Iris pigment epithelial cell (primary cell): Measurements from ENCODE around the gene LTF.
A peak's percentile ranks its signal among the peaks of the same experiment; 100 is the strongest.
"Not testable (repeated sequence)": the region's sequence is repeated elsewhere in the genome, so short reads cannot be mapped to it uniquely, and the experiment has no call there.

Experiments
- DNase-seq: peaks from one replicate; pipeline ENCODE4 v3.0.0-alpha.2; 2011; ENCODE audit warnings: low read depth

LTF gene

DNA sequence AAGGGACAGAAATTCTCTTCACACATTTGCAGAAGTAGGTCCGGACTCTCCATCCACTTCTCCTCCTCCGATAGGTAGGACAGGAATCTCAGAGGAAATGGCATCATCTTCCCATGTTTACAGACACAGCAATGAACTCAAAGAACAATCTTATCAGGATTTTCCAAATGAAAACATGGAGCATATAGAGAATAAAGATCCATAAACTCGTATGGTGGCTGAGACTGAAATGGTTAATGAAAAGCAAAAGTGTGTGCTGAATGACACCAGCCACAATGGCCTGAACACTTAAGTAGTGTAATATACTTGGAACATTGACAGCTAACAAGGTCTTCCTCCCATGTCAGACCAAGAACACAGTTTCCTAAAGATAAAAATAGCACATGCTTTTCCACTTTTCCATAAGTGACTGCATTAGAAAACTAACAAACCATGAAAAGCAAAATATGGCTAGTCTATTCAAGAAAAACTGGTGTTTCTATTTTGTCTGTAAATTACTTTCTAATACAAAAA lies 51.9 kb downstream of the LTF start:
- no peak for DNase-seq

DNA sequence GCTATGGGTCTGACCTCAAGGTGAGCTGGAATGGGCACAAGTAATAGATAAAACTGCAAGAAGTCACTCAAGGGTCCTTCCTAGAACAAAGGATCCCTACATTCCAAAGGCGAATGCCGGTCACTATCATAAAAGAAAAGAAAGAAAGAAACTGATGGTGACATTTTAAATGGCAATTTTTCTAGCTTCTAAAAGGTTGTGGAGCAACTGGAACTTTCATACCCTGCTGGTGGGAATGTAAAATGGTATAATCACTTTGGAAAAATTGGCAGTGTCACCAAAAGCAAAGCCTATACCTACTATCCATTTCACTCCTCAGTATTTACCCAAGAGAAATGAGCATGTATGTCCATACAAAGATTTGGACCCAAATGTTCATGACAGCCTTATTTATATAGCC lies 53.4 kb downstream of the LTF start:
- DNase-seq, result no peak

- no peak for DNase-seq
Observed at GRCh38 chr3:46410669-46411068, 54.0 kb downstream of the LTF start.

GRCh38 chr3:46409739-46410489 lies 54.8 kb downstream of the LTF start:
- DNase-seq, result no peak

DNA sequence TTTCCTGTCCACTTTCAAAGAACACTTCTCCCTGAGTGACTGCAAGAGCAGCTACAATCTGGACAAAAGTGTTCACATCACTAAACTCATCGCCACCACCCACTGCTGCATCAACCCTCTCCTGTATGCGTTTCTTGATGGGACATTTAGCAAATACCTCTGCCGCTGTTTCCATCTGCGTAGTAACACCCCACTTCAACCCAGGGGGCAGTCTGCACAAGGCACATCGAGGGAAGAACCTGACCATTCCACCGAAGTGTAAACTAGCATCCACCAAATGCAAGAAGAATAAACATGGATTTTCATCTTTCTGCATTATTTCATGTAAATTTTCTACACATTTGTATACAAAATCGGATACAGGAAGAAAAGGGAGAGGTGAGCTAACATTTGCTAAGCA lies 55.9 kb downstream of the LTF start:
- DNase-seq, result no peak

DNA sequence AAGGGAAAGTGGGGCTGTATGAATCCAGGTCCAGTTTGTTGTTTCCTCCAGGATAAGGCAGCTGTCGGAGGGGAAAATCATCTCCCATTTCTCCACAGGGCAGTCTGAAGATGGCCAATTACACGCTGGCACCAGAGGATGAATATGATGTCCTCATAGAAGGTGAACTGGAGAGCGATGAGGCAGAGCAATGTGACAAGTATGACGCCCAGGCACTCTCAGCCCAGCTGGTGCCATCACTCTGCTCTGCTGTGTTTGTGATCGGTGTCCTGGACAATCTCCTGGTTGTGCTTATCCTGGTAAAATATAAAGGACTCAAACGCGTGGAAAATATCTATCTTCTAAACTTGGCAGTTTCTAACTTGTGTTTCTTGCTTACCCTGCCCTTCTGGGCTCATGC lies 56.7 kb downstream of the LTF start:
- DNase-seq, result no peak

DNA sequence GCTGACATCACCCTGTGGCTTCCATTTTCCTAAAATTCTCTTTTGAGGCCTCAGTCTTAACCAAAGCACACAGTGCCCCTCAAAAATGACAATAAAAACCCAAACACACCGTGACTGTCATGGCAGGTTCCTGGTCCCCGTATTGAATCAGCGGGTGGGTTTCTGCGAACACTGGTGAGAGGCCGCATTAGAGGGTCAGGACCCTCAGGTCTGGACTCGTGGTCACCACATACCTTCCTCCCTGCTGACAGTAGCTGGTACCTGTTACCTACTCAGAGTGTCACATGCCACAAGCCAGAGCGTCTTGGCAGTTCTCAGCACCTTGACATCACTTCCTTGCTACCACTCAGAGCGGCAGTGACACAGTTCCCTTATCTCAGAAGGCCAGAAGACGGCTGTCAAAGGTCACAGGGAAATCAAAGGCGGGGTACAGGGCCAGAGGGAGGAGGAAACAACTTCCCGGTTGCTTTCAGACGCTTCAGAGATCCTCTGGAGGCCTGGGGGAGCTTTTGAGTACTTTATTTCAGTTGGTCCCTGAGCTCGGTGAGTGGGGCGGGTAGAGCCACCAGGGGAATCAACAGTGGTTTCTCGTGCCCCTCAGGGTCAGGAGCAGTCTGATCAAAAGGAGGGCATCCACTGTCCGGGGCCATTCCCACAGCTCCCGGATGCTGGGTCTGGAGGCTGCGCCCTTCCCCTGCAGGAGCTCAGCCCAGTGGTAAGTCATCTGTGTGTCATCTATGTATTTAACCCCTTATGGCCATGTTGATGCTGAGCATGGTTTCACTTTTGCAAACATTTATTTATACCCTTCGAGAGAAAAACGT lies 57.7 kb downstream of the LTF start, which contains the start of the genes CCR5AS and CCRL2:
Gene CCR5AS (minus strand): TSS at position 279 of the 824 bp plus-strand sequence.
Gene CCRL2 (plus strand): TSS at position 472 of the 824 bp plus-strand sequence. CDS start 821 bp downstream, outside the sequence.
- DNase-seq, result peak; percentile 50

DNA sequence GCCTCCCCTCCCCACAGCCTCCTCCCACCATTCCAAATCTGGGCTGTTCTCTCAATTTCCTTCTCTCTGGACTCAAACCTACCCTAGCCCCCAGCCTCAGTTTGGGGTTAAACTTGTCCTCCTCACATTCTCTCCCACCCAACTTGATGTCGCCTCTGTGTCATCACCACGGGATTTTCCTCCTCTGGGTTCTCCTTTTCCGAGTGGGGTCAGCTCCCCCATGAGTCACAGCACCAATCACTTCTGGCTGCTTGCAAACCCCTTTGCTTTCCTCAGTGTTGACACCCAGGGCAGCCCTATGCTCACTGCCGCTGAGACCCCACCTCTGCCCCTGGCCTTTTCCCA lies 58.3 kb downstream of the LTF start:
- DNase-seq, result no peak

GRCh38 chr3:46405301-46406019 lies 59.2 kb downstream of the LTF start:
- DNase-seq, result no peak

GRCh38 chr3:46402902-46403301 lies 61.8 kb downstream of the LTF start:
- DNase-seq, result not testable (repeated sequence)

DNA sequence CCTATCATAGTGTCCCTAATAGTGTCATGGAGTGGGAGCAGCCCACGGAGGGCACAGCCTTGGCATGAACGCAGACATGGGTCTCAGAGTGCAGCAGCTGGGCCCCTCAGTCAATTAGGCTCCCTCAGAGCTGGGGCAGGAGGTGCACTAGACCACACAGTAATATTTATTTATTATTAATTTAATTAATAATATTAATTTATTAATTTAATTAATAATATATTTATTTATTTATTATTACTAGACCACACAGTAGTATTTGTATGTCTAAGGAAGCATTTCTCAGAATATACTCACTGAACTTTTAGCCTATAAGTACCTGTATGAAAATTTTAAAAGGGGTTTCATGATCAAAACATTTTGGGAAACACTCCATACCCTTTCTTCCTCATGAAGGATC lies 63.1 kb downstream of the LTF start:
- no peak for DNase-seq

DNA sequence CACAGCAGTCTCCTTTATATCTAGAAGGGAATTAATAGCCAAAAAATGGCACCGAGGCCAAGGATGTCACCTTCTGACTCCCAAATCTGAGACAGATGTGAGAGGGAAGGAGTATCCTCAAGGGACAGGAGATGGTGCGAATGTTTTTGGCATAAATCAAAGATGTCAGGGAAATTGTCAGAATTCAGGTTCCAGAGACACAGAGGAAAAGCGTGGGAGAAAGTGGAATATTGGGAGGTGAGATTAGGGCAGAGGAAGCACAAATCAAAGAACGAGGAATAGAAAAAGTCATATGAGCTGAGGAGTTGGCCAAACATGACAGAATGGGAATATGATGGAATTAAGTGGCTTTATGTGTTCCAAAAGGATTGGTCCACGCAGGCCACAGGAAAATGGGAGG lies 63.9 kb downstream of the LTF start:
- no peak for DNase-seq

DNA sequence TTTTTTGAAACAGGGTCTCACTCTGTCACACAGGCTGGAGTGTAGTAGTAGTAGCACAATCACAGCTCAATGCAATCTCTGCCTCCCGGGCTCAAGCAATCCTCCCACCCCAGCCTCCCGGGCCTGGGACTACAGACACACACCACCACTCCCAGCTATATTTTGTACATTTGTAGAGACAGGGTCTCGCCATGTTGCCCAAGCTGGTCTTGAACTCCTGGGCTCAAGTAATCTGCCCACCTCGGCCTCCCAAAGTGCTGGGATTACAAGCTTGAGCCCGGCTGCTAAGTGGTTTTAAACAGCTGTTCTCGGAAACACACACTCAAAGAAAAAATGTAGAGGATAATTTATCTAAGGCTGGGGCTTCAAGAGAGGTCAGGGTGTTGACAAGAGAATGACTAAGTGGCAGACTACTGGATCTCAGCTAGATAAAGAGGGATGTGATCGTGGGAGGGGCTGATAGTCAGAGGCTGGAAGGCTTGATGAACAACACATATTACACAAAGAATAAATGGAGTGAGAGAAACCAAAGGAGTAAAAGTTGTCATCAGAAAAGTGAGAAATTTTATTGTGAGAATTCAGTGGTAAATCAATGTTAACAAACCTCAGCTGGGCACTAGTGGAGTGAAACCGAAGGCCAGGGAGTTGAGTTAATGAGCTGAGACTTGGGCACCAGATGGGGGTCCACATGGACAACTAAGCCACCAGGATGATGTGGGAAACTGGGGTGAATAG lies 64.5 kb downstream of the LTF start:
- DNase-seq, result peak; percentile 71

GRCh38 chr3:46399557-46399956 lies 65.1 kb downstream of the LTF start:
- DNase-seq, result no peak

GRCh38 chr3:46399098-46399497 lies 65.6 kb downstream of the LTF start:
- DNase-seq, result no peak

- no peak for DNase-seq
Observed at GRCh38 chr3:46398186-46398955, 66.3 kb downstream of the LTF start.

DNA sequence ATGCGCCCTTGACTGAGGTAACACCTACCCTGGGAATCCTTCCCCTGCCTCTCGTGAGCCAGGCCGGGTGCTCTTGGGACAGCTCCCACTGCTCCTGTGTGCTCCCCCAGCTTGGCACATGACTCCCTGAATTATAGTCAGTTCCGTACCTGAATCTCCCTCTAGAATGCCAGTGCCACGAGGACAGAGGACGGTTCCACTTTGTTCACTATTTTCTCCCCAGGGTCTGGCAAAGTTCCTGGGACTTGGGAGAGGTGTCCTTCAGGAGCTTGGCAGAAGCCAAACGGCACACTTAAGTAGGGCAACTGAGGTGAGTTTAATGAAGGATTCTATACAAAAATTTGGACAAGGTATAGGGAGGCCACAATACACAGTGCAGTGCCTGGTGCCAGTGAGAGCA lies 67.6 kb downstream of the LTF start:
- DNase-seq, result no peak

DNA sequence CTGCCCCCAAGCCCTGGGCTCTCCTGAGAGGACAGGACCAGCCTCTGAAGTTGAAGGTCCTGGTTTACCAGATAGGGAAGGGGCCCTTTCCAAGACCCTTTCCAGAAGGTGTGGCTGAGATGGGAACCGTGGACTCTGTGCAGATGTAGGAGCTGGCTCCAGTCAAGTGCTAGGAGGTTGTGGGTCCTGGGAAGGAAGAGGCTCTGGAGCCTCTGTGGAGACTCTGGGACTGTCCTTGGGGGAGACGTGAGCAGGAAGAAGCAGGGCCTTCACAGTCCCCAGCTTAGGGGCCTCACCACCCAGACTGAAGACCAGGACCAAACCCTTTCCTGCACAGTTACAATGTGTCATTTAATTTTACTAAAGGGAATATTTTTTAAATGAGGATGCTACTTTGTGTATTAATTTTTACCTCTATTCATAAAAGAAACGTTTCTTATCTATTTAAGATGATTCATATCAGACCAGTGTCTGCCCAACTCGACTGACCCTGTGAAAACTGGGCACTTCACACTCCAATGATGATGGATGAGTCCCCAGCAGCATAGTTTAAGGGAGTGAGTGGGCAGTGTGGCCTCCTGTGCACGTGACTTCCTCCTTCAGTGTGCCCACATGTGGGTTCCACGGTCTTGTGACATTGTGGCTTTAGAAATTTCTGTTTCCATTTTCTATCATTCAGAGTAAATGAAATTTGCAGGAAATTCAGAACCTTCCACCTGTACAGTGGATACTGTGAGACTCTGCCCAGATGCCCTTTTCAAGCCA lies 68.8 kb downstream of the LTF start:
- no peak for DNase-seq

GRCh38 chr3:46395210-46395661 lies 69.5 kb downstream of the LTF start:
- DNase-seq, result peak; percentile 41
